Measurements from ENCODE around the gene TACSTD2. TPM values are rescaled to one million over a fixed set of nuclear protein-coding genes. Genes with fewer than 3 reads are reported as not detected.

Gene TACSTD2
- polyA plus RNA-seq, 1 donor from 2014 or later: not detected

- no peaks in the 10 kb centered on the region for H3K9me2 ChIP-seq (ENCODE audit: insufficient read depth, low read length)
- no peaks in the 10 kb centered on the region for H4K20me1 ChIP-seq (ENCODE audit: insufficient read depth)
- TF ChIP-seq MXI1 (conservative IDR thresholded peaks at IDR 0.05; ENCODE audit: poor library complexity, severe bottlenecking): no peak
- TF ChIP-seq, protein P1, sequence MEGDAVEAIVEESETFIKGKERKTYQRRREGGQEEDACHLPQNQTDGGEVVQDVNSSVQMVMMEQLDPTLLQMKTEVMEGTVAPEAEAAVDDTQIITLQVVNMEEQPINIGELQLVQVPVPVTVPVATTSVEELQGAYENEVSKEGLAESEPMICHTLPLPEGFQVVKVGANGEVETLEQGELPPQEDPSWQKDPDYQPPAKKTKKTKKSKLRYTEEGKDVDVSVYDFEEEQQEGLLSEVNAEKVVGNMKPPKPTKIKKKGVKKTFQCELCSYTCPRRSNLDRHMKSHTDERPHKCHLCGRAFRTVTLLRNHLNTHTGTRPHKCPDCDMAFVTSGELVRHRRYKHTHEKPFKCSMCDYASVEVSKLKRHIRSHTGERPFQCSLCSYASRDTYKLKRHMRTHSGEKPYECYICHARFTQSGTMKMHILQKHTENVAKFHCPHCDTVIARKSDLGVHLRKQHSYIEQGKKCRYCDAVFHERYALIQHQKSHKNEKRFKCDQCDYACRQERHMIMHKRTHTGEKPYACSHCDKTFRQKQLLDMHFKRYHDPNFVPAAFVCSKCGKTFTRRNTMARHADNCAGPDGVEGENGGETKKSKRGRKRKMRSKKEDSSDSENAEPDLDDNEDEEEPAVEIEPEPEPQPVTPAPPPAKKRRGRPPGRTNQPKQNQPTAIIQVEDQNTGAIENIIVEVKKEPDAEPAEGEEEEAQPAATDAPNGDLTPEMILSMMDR (IDR thresholded peaks at IDR 0.05; ENCODE audit: poor library complexity, severe bottlenecking): no peak
- TF ChIP-seq EP300 (conservative IDR thresholded peaks at IDR 0.05; ENCODE audit: poor library complexity, severe bottlenecking): no peak
- TF ChIP-seq TAF1 (IDR thresholded peaks at IDR 0.05; ENCODE audit: low read depth): no peak
- TF ChIP-seq POLR2AphosphoS5 (IDR thresholded peaks at IDR 0.05): no peak
- TF ChIP-seq REST (IDR thresholded peaks at IDR 0.05; ENCODE audit: borderline replicate concordance): no peak
- no peak for TF ChIP-seq SMC3 (conservative IDR thresholded peaks at IDR 0.05; ENCODE audit: poor library complexity)
- no peak for TF ChIP-seq EZH2 (IDR thresholded peaks at IDR 0.05; ENCODE audit: borderline replicate concordance, insufficient read depth, low read length, poor library complexity, severe bottlenecking)
- no peak for TF ChIP-seq RAD21 (conservative IDR thresholded peaks at IDR 0.05)
- no peak overlapping the region for H2AFZ ChIP-seq (ENCODE audit: low read depth, low read length)
- peaks cover 24% of the 10 kb centered on the region for H3K27me3 ChIP-seq (ENCODE audit: insufficient read depth, low read depth, low read length)
- H3K36me3 ChIP-seq (ENCODE audit: insufficient read depth, low read length): no peaks in the 10 kb centered on the region
- no peak overlapping the region for H3K27ac ChIP-seq (ENCODE audit: low read length)
- no peaks in the 10 kb centered on the region for H3F3A ChIP-seq (ENCODE audit: insufficient read depth, low read length, poor library complexity, severe bottlenecking)
- no peak overlapping the region for H3K9ac ChIP-seq (ENCODE audit: low read length)
- H3K9me3 ChIP-seq (ENCODE audit: low read length): no peaks in the 10 kb centered on the region
- no peak overlapping the region for H3K4me3 ChIP-seq (ENCODE audit: low read length)
- H3K79me2 ChIP-seq (replicated peaks; ENCODE audit: insufficient read depth, low read length): no peaks in the 10 kb centered on the region
- no peak overlapping the region for H3K4me2 ChIP-seq (ENCODE audit: low read length)
Measured at GRCh38 chr1:58575551-58576324, 1.3 kb downstream of the TACSTD2 start.

GRCh38 chr1:58574816-58575215 lies 2.2 kb downstream of the TACSTD2 start:
- Histone ChIP-seq H2AFZ (ENCODE audit: low read depth, low read length) (no peak overlapping the region), H3K9ac (ENCODE audit: low read length) (no peak overlapping the region), H3F3A (ENCODE audit: insufficient read depth, low read length, poor library complexity, severe bottlenecking) (no peaks in the 10 kb centered on the region), H3K36me3 (ENCODE audit: insufficient read depth, low read length) (no peaks in the 10 kb centered on the region), H3K79me2 (replicated peaks; ENCODE audit: insufficient read depth, low read length) (no peaks in the 10 kb centered on the region), H4K20me1 (ENCODE audit: insufficient read depth) (no peaks in the 10 kb centered on the region), H3K27me3 (ENCODE audit: insufficient read depth, low read depth, low read length) (peaks cover 24% of the 10 kb centered on the region), H3K9me2 (ENCODE audit: insufficient read depth, low read length) (no peaks in the 10 kb centered on the region), H3K9me3 (ENCODE audit: low read length) (no peaks in the 10 kb centered on the region), H3K4me2 (ENCODE audit: low read length) (no peak overlapping the region), H3K27ac (ENCODE audit: low read length) (no peak overlapping the region), H3K4me3 (ENCODE audit: low read length) (no peak overlapping the region)
- TF ChIP-seq SMC3 (conservative IDR thresholded peaks at IDR 0.05; ENCODE audit: poor library complexity) (no peak), EP300 (conservative IDR thresholded peaks at IDR 0.05; ENCODE audit: poor library complexity, severe bottlenecking) (no peak), MXI1 (conservative IDR thresholded peaks at IDR 0.05; ENCODE audit: poor library complexity, severe bottlenecking) (no peak), EZH2 (IDR thresholded peaks at IDR 0.05; ENCODE audit: borderline replicate concordance, insufficient read depth, low read length, poor library complexity, severe bottlenecking) (no peak)
